IMR-90 (cell line): Measurements from ENCODE around the gene HNRNPH2. TPM values are rescaled to one million over a fixed set of nuclear protein-coding genes. Genes with fewer than 3 reads are reported as not detected.
A peak's percentile ranks its signal among the peaks of the same experiment; 100 is the strongest.

Source experiments
- ATAC-seq: fragments of 200-7000 bp; cut with Tn5 transposase; 2 replicates; pipeline ENCODE4 v1.9.1; 2020; ENCODE audit warnings: low read depth, mild to moderate bottlenecking, moderate library complexity
- BruUV-seq: library from RNA; stranded (reverse); fragments of 400-500 nt; replicated peaks from 2 replicates; lab custom pipeline; 2021; lab: Mats Ljungman, UMichigan
- CTCF ChIA-PET: fragments of 300-600 bp; formaldehyde crosslinking; extraction: SDS; loops from one replicate; lab custom pipeline; 2021; ENCODE audit warnings: antibody characterized with exemption; lab: Yijun Ruan, JAX
- POLR2A ChIA-PET: fragments of 300-600 bp; sonication (Branson Sonifier 250); formaldehyde crosslinking; loops from one replicate; lab custom pipeline; 2022; ENCODE audit warnings: antibody characterized with exemption; ENCODE audit not compliant: unreplicated experiment; lab: Charles Lee
- DNase-seq: peaks from one replicate; pipeline ENCODE4 v3.0.0; 2013
- H2AFZ ChIP-seq: replicated peaks from 2 replicates; pipeline ENCODE3; 2013; ENCODE audit warnings: low read length, mild to moderate bottlenecking; ENCODE audit not compliant: poor library complexity
- H2AK5ac ChIP-seq: 2 replicates; pipeline ENCODE4 v1.6.1; 2013; ENCODE audit warnings: low read depth, low read length, inconsistent platforms
- H2AK9ac ChIP-seq: replicated peaks from 2 replicates; pipeline ENCODE3; 2013; ENCODE audit warnings: mild to moderate bottlenecking, low read depth, low read length, moderate library complexity; ENCODE audit not compliant: poor library complexity
- H2BK120ac ChIP-seq: 2 replicates; pipeline ENCODE4 v1.6.1; 2013; ENCODE audit warnings: low read depth, low read length, inconsistent platforms
- H2BK15ac ChIP-seq: 3 replicates; pipeline ENCODE4 v1.6.1; 2013; ENCODE audit warnings: low read depth, low read length, inconsistent platforms
- H2BK20ac ChIP-seq: 2 replicates; pipeline ENCODE4 v1.6.1; 2013; ENCODE audit warnings: low read depth, mild to moderate bottlenecking, inconsistent platforms, low read length, moderate library complexity
- H2BK5ac ChIP-seq: 2 replicates; pipeline ENCODE4 v1.6.1; 2013; ENCODE audit warnings: mild to moderate bottlenecking, low read depth, low read length, inconsistent platforms; ENCODE audit not compliant: poor library complexity, severe bottlenecking
- H3K14ac ChIP-seq: replicated peaks from 2 replicates; pipeline ENCODE4 v1.6.1; 2013; ENCODE audit warnings: low read depth, low read length, inconsistent platforms
- H3K18ac ChIP-seq: 2 replicates; pipeline ENCODE4 v1.6.1; 2013; ENCODE audit warnings: low read depth, low read length, control low read depth
- H3K23ac ChIP-seq: 2 replicates; pipeline ENCODE4 v1.6.1; 2013; ENCODE audit warnings: low read depth, low read length, inconsistent platforms
- H3K27ac ChIP-seq: 2 replicates; pipeline ENCODE4 v1.5.1; 2013; ENCODE audit warnings: mild to moderate bottlenecking, control low read depth, low read length; ENCODE audit not compliant: insufficient read depth
- H3K27me3 ChIP-seq: 2 replicates; pipeline ENCODE4 v1.6.1; 2013; ENCODE audit warnings: low read length; ENCODE audit not compliant: control insufficient read depth, insufficient read depth
- H3K36me3 ChIP-seq: 2 replicates; pipeline ENCODE4 v1.6.1; 2013; ENCODE audit warnings: low read length, mixed read lengths; ENCODE audit not compliant: control insufficient read depth, insufficient read depth
- H3K4ac ChIP-seq: 2 replicates; pipeline ENCODE4 v1.6.1; 2013; ENCODE audit warnings: low read depth, low read length, inconsistent platforms
- H3K4me1 ChIP-seq: 2 replicates; pipeline ENCODE4 v1.6.1; 2013; ENCODE audit warnings: low read length, mixed read lengths; ENCODE audit not compliant: control insufficient read depth, insufficient read depth
- H3K4me2 ChIP-seq: 2 replicates; pipeline ENCODE4 v1.6.1; 2013; ENCODE audit warnings: low read depth, mild to moderate bottlenecking, control low read depth, low read length, moderate library complexity
- H3K4me3 ChIP-seq: 2 replicates; pipeline ENCODE4 v1.5.1; 2013; ENCODE audit warnings: low read depth, mild to moderate bottlenecking, control low read depth, low read length, moderate library complexity; ENCODE audit not compliant: insufficient read depth
- H3K56ac ChIP-seq: 2 replicates; pipeline ENCODE4 v1.6.1; 2013; ENCODE audit warnings: low read length, inconsistent platforms; ENCODE audit not compliant: insufficient read depth; ENCODE audit errors: extremely low read depth
- H3K79me1 ChIP-seq, 2 experiments: 2 replicates each; pipeline ENCODE4 v1.6.1; 2013; ENCODE audit warnings: low read length in 2 of 2, inconsistent platforms in 1 of 2, low read depth in 1 of 2
- H3K9ac ChIP-seq: 2 replicates; pipeline ENCODE4 v1.6.1; 2013; ENCODE audit warnings: low read depth, low read length, control low read depth
- H3K9me1 ChIP-seq: 2 replicates; pipeline ENCODE4 v1.6.1; 2013; ENCODE audit warnings: low read length, inconsistent platforms; ENCODE audit not compliant: insufficient read depth
- H3K9me3 ChIP-seq: 2 replicates; pipeline ENCODE4 v1.6.1; 2013; ENCODE audit warnings: low read length; ENCODE audit not compliant: control insufficient read depth, insufficient read depth
- H4K20me1 ChIP-seq: 2 replicates; pipeline ENCODE4 v1.6.1; 2013; ENCODE audit warnings: low read length, inconsistent platforms; ENCODE audit not compliant: insufficient read depth
- H4K5ac ChIP-seq: 2 replicates; pipeline ENCODE4 v1.6.1; 2013; ENCODE audit warnings: mild to moderate bottlenecking, low read depth, low read length, control low read depth
- H4K8ac ChIP-seq, 2 experiments: 2 replicates each; pipeline ENCODE4 v1.6.1; 2013; ENCODE audit warnings: low read depth in 2 of 2, low read length in 2 of 2, control low read depth in 1 of 2, inconsistent platforms in 1 of 2
- H4K91ac ChIP-seq: 2 replicates; pipeline ENCODE4 v1.6.1; 2013; ENCODE audit warnings: low read depth, low read length, inconsistent platforms; ENCODE audit not compliant: insufficient read depth
- CEBPB ChIP-seq: IDR thresholded peaks from 2 replicates; pipeline ENCODE4 v1.6.1; 2012; ENCODE audit warnings: low read depth, low read length, improper control_type of control experiment
- MAFK ChIP-seq: IDR thresholded peaks from 2 replicates; pipeline ENCODE4 v1.6.1; 2012; ENCODE audit warnings: low read depth, low read length, improper control_type of control experiment
- MAZ ChIP-seq: IDR thresholded peaks from 2 replicates; pipeline ENCODE4 v1.6.1; 2012; ENCODE audit warnings: low read depth, mild to moderate bottlenecking, low read length, improper control_type of control experiment, moderate library complexity, borderline replicate concordance
- NFE2L2 ChIP-seq: fragments of 150-350 bp; IDR thresholded peaks from 2 replicates; pipeline ENCODE4 v1.6.1; 2016; ENCODE audit warnings: low read depth, mild to moderate bottlenecking, low read length
- USF2 ChIP-seq: fragments of 150-350 bp; IDR thresholded peaks from 2 replicates; pipeline ENCODE4 v1.6.1; 2017; ENCODE audit warnings: mild to moderate bottlenecking, antibody characterized with exemption, low read length, low read depth
- WGBS, 2 experiments: methylation state at CpG; one replicate each; pipeline versions ENCODE4 v1.1.5 to v1.1.7; 2013; ENCODE audit warnings: missing lambda C conversion rate in 2 of 2; ENCODE audit not compliant: insufficient read length in 1 of 2; ENCODE audit errors: extremely low coverage in 2 of 2; 5-methylcytosine and 5-hydroxymethylcytosine counted together
- dilution Hi-C: fragments of 300-500 bp; cut with HindIII; formaldehyde crosslinking; loops from one replicate; pipeline ENCODE4 v1.14.3; 2018; ENCODE audit warnings: low sequenced_read_pairs; ENCODE audit not compliant: unreplicated experiment
- in situ Hi-C: fragments of 300-500 bp; cut with MboI; formaldehyde crosslinking; loops from 3 replicates; pipeline ENCODE4 v1.14.3; 2019; ENCODE audit warnings: low sequenced_read_pairs, inconsistent platforms, mixed read lengths
- intact Hi-C: fragments of 100-400 bp; cut with micrococcal nuclease; formaldehyde crosslinking; loops from 2 replicates; pipeline ENCODE4 v1.10.0; 2022
- polyA plus RNA-seq, 3 experiments: library from polyadenylated mRNA; depleted of rRNA; stranded (reverse); fragments of >200 nt; gene quantifications; 2 replicates each; pipeline ENCODE4 v1.2.3, GENCODE V29; 2012; ENCODE audit warnings: low replicate concordance in 1 of 3
- total RNA-seq: library from RNA; depleted of rRNA; stranded (reverse); fragments of >200 nt; gene quantifications from 2 replicates; pipeline ENCODE4 v1.2.3, GENCODE V29; 2012

HNRNPH2 gene
- total and polyA plus RNA-seq, 2 of the 4 experiments (the other 2 are of a cell fraction), result 42.8 to 54.3 TPM

- DNase-seq (no peak), ATAC-seq (no peak)
- Histone ChIP-seq H3K27ac (no peak overlapping the region), H4K5ac (no peak overlapping the region), H3K36me3 (peaks cover 11% of the 10 kb centered on the region; the same call in 1 of the 2 replicates), H2BK15ac (no peak overlapping the region), H3K4me3 (no peak overlapping the region), H3K9me3 (no peaks in the 10 kb centered on the region), H2BK20ac (no peak overlapping the region), H2BK120ac (no peak overlapping the region), H4K20me1 (peaks cover 13% of the 10 kb centered on the region; the same call in 1 of the 2 replicates), H3K4me1 (no peaks in the 10 kb centered on the region), H4K8ac (no peak overlapping the region), H3K4me2 (no peak overlapping the region), H3K14ac (no peak overlapping the region), H2AK9ac (no peak overlapping the region), H3K23ac (no peak overlapping the region), H2BK5ac (no peak overlapping the region), H3K27me3 (no peaks in the 10 kb centered on the region; the same call in 1 of the 2 replicates), H2AFZ (no peak overlapping the region), H4K91ac (no peak overlapping the region), H3K4ac (no peak overlapping the region), H3K18ac (no peak overlapping the region), H3K79me1 (peaks cover 0 to 16% of the 10 kb centered on the region in 2 experiments; a peak in 2 of 4 replicates), H2AK5ac (no peak overlapping the region), H3K9ac (no peak overlapping the region), H3K56ac (no peak overlapping the region), H3K9me1 (no peaks in the 10 kb centered on the region)
- ChIA-PET CTCF (no interaction called here), POLR2A (no interaction called here)
- TF ChIP-seq MAFK, result no peak
- peak; percentile 47; the same call in 1 of the 2 replicates for TF ChIP-seq CEBPB
- no peak for TF ChIP-seq NFE2L2
- no peak for TF ChIP-seq USF2
- no peak for TF ChIP-seq MAZ
- intact Hi-C loops (no loop called here), in situ Hi-C loops (no loop called here), dilution Hi-C loops (no loop called here)
- no TSS peak for BruUV-seq
- WGBS, 2 experiments, result 100% methylated on average over 1 of the region's 1 CpG; no CpG with 5 or more reads in 1 of the 2 experiments
These were observed 12.2 kb upstream of the HNRNPH2 start for GRCh38 chrX:101395789-101396188.
